ENCODE results near the gene CPZ.

CPZ gene

DNA sequence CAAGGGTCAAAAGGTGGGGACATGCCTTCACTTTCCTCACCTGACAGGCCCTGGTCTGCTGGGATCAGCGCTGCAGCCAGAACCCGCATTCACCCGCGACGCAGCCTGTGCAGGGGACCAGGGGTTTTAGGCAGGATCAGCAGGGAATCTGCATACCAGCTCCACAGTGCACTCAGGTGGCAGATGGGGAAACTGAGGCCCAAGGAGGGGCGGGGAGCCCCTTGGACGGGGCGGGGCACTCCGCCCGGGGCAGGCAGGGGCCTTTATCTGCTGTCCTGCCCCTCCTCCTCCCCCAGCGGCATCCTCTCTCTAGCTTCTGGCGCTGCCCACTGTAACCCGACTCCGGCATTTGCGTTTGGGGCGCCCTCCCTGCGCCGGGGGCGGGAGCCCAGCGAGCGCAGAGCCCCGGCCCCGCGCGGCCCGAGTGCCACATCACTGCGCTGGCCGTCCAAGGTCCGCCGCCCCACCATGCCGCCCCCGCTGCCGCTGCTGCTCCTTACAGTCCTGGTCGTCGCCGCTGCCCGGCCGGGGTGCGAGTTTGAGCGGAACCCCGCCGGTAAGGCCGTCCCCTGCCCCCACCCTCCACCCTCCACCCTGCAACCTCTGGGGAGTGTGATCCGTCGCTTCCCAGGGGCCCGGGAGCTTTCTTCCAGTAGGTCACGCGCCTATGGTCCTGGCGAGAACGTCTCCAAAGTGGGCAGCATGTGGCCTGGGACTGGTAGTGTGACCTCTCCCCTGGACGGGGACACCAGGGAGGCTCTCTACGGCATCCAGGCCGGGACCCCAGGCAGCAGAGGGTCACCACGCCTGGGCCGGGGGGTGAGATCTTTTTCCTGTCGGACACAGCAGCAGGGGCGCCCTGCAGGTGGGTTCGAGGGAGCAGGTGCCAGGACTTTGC lies at the start of gene CPZ:
Gene CPZ (plus strand): TSS at position 400 of the 898 bp plus-strand sequence. CDS start 69 bp downstream, at position 469.
- no peak for FAIRE-seq

GRCh38 chr4:8542776-8543525 lies 49.6 kb upstream of the CPZ start:
- no peak for FAIRE-seq

DNA sequence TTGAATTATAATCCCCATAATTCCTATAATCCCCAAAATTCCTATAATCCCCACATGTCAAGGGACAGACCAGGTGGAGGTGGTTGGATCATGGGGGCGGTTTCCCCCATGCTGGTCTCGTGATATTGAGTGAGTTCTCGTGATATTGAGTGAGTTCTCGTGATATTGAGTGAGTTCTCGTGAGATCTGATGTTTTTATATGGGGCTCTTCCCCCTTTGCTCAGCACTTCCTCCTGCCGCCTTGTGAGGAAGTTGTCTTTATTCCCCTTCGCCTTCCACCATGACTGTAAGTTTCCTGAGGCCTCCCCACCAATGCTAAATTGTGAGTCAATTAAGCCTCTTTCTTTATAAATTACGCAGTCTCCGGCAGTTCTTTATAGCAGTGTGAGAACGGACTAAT lies 48.9 kb upstream of the CPZ start:
- no peak for FAIRE-seq

- no peak for FAIRE-seq
These were observed 48.3 kb upstream of the CPZ start for GRCh38 chr4:8544282-8544681.

DNA sequence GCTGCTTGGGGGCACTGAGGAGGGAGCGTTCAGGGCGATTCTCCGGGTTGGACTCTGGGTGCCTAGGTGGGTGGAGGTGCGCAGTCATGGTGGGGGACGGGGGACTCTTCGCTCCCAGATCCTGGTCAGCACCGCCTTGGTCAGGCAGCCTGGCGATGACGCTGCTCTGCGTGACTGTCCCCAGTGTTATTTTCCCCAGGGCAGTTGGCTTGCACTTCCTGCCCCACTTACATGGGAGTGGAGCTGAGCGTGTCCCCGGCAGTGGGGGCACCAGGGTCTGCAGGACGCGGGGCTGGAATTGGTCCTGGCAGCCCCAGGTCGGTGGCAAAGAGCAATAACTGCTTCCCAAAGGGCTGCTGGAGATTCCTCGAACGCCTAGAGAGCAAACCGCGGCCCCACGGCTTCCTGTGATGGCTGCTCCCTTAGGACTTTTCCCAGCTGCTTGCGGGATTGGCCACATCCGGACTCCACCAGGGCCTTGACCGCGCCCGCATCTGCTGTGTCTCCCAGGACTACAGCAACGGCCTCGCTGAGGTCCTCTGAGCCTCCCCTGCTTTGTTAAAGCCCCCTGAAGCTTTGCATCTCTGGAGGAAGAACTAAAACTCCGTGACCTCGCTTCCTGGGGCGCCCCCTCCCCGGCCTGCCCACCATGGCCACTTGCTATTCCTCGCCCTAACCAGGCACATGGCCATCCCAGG lies 47.7 kb upstream of the CPZ start:
- FAIRE-seq = no peak

- FAIRE-seq = no peak
These were observed 47.2 kb upstream of the CPZ start for GRCh38 chr4:8545439-8545765.

DNA sequence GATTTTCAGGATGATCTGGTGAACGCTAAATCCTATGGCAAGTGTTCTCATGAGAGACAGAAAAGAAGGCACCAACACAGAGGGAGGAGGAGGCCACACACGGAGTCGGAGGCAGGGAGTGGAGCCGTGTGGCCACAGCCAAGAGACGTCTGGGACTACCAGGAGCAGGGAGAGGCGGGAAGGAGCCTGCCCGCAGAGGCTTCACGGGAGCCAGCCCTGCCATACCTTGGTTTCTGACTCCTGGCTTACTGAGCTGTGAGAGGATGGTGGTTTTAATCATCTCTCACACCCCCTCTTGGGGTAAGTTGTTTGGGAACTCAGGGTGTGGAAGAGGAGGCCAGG lies 45.8 kb upstream of the CPZ start:
- no peak for FAIRE-seq

DNA sequence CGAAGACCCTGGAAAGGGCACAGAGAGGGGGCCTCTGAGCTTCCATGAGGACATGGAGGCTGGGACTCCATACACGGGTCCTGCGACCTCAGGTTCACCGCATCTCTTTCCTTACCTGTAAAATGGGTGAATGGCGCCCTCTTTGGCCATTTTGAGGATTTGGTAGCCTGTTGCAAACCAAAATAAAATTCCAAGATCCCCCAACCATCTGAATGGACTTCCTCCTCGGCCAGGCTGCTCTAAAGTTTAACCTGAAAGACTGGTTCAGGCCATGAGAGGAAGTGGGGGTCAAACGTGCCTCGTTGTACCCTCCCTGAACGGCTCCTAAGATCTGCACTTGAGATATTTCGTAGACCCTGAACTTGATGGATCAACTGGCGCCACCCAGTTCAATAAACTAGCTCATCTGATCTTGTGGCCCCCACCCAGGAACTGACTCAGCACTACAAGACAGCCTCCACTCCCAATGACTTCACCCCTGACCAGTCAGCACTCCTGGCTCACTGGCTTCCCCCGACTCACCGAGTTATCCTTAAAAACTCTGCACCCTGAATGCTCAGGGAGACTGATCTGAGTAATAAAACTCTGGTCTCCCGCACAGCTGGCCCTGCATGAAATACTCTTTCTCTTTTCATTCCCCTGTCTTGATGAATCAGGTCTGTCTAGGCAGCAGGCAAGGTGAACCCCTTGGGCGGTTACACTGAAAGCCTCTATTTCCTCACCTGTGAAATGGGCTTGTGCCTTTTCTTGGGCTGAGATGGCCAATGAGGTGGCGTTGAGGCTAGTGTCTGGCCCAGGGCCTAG lies 45.3 kb upstream of the CPZ start:
- no peak for FAIRE-seq

GRCh38 chr4:8547912-8548730 lies 44.4 kb upstream of the CPZ start:
- FAIRE-seq = no peak

DNA sequence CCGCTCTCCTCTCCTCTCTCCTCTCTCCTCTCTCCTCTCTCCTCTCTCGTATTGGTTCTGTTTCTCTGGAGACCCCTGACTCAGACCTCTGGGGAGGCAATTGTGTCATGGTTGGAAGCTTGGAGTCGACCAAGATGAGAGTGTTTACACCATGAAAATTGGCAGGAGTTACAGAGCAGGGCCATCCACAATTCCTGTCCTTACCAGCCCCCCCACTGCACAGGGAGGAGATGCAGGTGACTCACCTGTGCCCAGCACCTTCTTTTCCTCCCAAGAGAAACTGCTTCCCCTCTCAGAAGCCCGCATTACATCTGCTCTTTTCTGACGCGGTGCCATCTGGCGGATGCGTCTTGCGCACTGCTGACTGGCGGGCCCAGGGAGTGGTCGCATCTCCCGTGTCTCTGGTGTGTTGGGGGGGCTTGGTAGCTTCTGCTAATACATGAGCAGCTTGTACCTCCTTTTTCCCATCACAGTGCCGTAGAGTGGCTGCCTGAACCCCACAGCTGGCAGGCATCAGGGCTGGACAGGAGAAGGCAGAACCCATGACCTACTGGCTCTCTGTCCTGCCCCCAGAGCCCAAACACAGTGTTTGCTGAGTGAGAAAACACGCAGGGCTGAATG lies 43.7 kb upstream of the CPZ start:
- no peak for FAIRE-seq

GRCh38 chr4:8549352-8549931 lies 43.1 kb upstream of the CPZ start:
- no peak for FAIRE-seq

DNA sequence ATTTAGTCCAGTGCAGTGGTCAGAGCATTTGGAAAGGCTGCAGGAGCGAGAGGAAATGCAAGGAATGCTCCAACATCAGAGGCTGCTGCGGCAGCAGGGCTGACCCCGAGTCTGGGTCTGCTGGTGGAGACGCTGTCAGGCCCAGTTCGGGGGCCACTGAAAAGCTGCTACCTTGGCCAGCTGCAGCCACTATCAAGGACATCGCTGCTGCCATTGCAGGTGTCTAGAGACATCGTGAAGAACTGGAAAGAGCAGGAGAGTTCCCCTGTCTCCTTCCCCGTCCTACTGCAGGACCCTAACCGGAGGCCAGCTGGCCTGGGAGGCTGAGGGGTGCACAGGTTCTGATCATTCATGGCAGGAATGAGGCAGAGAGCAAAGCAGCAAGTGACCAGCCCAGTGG lies 41.9 kb upstream of the CPZ start:
- no peak for FAIRE-seq

GRCh38 chr4:8552024-8552423 lies 40.5 kb upstream of the CPZ start:
- no peak for FAIRE-seq

DNA sequence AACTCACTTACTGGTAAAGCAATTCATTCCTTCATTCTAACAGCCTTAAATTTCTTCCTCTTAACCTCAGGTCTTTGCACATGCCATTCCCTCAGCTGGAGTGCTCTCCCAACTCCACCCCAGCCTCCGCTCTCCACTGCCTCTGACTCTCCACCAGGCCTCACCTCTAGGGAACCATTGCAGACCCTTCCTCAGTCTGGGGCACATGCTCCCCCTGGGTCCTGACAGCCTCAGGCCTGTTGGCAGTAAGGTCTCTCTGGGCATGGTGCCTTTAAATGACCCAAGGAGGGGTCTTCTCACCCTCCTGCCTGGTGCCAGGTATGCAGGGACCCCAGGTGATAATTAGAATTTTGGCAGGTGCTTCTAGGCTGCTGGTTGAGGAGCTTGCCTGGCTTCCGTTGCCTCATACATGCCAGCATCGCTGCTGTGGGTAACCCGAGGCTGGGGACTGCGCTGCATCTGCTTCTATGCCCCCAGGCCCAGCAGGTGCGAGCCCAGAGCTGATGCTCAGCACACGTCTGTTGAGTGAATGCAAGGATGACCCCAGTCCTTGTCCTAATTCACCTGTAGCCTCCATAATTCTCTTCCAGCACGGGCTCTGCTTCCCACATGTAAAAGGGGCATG lies 39.9 kb upstream of the CPZ start:
- FAIRE-seq = no peak

DNA sequence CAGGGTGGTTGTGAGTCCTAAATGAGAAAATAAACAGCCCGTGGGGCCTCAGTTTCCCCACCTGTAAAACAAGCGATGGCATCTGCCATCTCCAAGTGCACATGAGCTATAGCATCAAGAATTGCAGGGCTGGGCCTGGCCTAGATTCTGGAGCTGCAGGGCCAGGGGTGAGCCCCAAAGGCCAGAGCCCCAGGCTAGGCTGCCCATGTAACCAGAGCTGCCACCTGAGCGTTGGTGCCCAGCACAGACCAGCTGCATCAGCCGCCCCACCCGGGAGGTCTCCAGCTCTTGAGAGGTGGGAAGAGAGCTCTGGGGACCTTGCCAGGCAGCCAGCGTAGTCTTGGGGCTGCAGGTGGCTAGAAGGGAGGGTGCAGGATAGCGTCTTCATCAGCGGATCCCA lies 39.3 kb upstream of the CPZ start:
- FAIRE-seq = no peak

- no peak for FAIRE-seq
These were observed 38.6 kb upstream of the CPZ start for GRCh38 chr4:8553991-8554405.

GRCh38 chr4:8554555-8555100 lies 37.9 kb upstream of the CPZ start:
- no peak for FAIRE-seq

DNA sequence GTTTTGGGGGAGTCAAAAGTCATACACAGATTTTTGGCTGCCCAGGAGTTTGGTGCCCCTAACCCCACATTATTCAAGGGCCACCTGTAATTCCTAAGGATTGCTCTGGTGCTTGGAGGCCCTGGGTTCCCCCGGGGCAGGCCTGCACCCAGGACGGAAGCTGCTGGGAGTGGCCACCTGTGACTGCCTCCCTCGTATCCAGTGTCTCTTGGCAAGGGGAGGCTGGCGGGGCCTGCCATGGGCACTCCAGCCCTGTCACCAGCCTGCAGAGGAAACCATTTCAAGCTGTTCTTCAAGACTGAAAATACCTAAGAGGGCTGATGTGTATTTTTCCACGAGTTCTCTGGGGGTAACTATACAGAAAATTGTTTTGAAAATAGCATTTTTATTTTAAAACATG lies 36.8 kb upstream of the CPZ start:
- no peak for FAIRE-seq

- FAIRE-seq = no peak
These were observed 36.0 kb upstream of the CPZ start for GRCh38 chr4:8556341-8557150.

All from A204.1 (cell line).